Naive thymus-derived CD4-positive, alpha-beta T cell (primary cell): ENCODE measurements around the gene CCDC122. TPM values are rescaled to one million over a fixed set of nuclear protein-coding genes. Genes with fewer than 3 reads are reported as not detected.

Experiments used
- polyA plus RNA-seq, 2 donors: library from polyadenylated mRNA; unstranded; fragments of 300-500 nt; fragmentation: Illumina TruSeq; gene quantifications; one replicate each; pipeline ENCODE4 v1.2.3, GENCODE V29; 2021
- total RNA-seq, 6 experiments: library from RNA in 5 of 6; stranded (reverse) in 5 of 6; gene quantifications; 1 replicate in 5 of 6; 2 replicates in 1 of 6; pipeline ENCODE4 v1.2.3 and lab custom pipeline; 2021 to 2026

CCDC122 gene
- total and polyA plus RNA-seq, 7 experiments from 2014 or later, result 1.1 to 2.3 (median 1.4) TPM; not detected in 2

Other genes with a start within 250 kb of the CCDC122 start
- under 1 TPM in 1 of 5 experiments, not detected in 4; 0.17 TPM for gene ENOX1, start 92.8 kb downstream of the CCDC122 start, total RNA-seq
- not detected for gene ENOX1, start 92.8 kb downstream of the CCDC122 start, polyA plus RNA-seq
- 1 to 10 TPM; 1.4 to 5.3 (median 2.8) TPM for gene LACC1, start 164 bp upstream of the CCDC122 start, total RNA-seq
- gene LACC1, start 164 bp upstream of the CCDC122 start, polyA plus RNA-seq, result under 1 TPM in 1 of 2 donors, not detected in 1; 0.65 TPM